HEK293T (cell line): ENCODE results near the gene RAPGEF4.

Experiments
- CTCF ChIA-PET: fragments of 350-600 bp; formaldehyde crosslinking; extraction: SDS; loops from one replicate; lab custom pipeline; 2021; ENCODE audit warnings: antibody characterized with exemption, inconsistent platforms; lab: Yijun Ruan, JAX
- POLR2A ChIA-PET: fragments of 350-600 bp; formaldehyde crosslinking; extraction: SDS; loops from one replicate; lab custom pipeline; 2020; ENCODE audit warnings: antibody characterized with exemption, inconsistent platforms; lab: Yijun Ruan, JAX
- DNase-seq: peaks from one replicate; pipeline ENCODE4 v3.0.0; 2012; ENCODE audit warnings: mixed read lengths; ENCODE audit errors: extremely low spot score
- ARNT ChIP-seq: fragments of 450-650 bp; IDR thresholded peaks from 2 replicates; pipeline ENCODE4 v1.6.1; 2017; ENCODE audit warnings: mild to moderate bottlenecking
- BHLHE40 ChIP-seq: fragments of 450-650 bp; IDR thresholded peaks from 2 replicates; pipeline ENCODE4 v1.6.1; 2016; ENCODE audit warnings: mild to moderate bottlenecking, moderate library complexity, borderline replicate concordance
- CTBP1 ChIP-seq: fragments of 450-650 bp; IDR thresholded peaks from 2 replicates; pipeline ENCODE4 v1.6.1; 2016; ENCODE audit warnings: borderline replicate concordance
- ELF4 ChIP-seq: fragments of 450-650 bp; IDR thresholded peaks from 2 replicates; pipeline ENCODE4 v1.6.1; 2017; ENCODE audit warnings: antibody characterized with exemption
- FOXA1 ChIP-seq: fragments of 450-650 bp; IDR thresholded peaks from 2 replicates; pipeline ENCODE4 v1.6.1; 2016; ENCODE audit warnings: mild to moderate bottlenecking
- FOXK2 ChIP-seq: fragments of 450-650 bp; IDR thresholded peaks from 2 replicates; pipeline ENCODE4 v1.6.1; 2016; ENCODE audit warnings: mild to moderate bottlenecking
- FOXM1 ChIP-seq: fragments of 450-650 bp; IDR thresholded peaks from 2 replicates; pipeline ENCODE4 v1.6.1; 2017; ENCODE audit warnings: mild to moderate bottlenecking, borderline replicate concordance
- HDGF ChIP-seq: fragments of 450-650 bp; IDR thresholded peaks from 2 replicates; pipeline ENCODE4 v1.6.1; 2017; ENCODE audit warnings: antibody characterized with exemption, borderline replicate concordance
- L3MBTL2 ChIP-seq: fragments of 450-650 bp; conservative IDR thresholded peaks from 2 replicates; pipeline ENCODE4 v1.6.1; 2016; ENCODE audit warnings: mild to moderate bottlenecking
- LEF1 ChIP-seq: fragments of 450-650 bp; IDR thresholded peaks from 2 replicates; pipeline ENCODE4 v1.6.1; 2017; ENCODE audit warnings: mild to moderate bottlenecking, borderline replicate concordance
- NFRKB ChIP-seq: fragments of 450-650 bp; IDR thresholded peaks from 2 replicates; pipeline ENCODE4 v1.6.1; 2016; ENCODE audit warnings: mild to moderate bottlenecking, moderate library complexity
- PKNOX1 ChIP-seq: fragments of 450-650 bp; IDR thresholded peaks from 2 replicates; pipeline ENCODE4 v1.6.1; 2016
- SP1 ChIP-seq: fragments of 450-650 bp; IDR thresholded peaks from 2 replicates; pipeline ENCODE4 v1.6.1; 2017
- SUZ12 ChIP-seq: fragments of 450-650 bp; IDR thresholded peaks from 2 replicates; pipeline ENCODE4 v1.6.1; 2016; ENCODE audit warnings: mild to moderate bottlenecking
- TARDBP ChIP-seq: fragments of 450-650 bp; IDR thresholded peaks from 2 replicates; pipeline ENCODE4 v1.6.1; 2016
- ZNF384 ChIP-seq: fragments of 450-650 bp; IDR thresholded peaks from 2 replicates; pipeline ENCODE4 v1.6.1; 2016

The RAPGEF4 gene

DNA sequence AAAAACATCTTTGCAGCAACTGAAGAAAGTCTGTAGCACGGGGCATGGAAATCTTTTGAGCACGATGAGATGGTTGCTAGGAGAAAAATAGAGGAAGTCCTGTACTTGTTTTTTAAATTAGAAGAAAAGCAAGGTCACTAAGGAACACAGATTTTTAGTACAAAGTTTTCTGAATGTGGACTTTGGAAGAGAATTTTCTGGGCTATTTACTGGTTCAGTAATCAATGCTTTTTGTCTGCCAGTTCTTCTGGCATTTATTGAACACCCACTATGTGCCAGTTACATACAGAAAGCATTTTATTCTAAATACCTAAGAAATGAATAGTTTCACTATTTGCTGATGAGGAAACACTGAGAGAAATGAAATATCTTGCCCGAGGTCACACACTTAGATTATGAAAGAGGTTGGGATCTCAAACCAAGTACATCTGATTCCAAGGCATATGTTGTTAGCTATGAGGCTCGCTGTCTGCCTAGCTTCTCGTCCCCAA is 324.4 kb downstream of the RAPGEF4 start:
- ChIA-PET POLR2A (no interaction called here), CTCF (no interaction called here)
- no peak for DNase-seq
- TF ChIP-seq CTBP1 (no peak), ARNT (no peak)

DNA sequence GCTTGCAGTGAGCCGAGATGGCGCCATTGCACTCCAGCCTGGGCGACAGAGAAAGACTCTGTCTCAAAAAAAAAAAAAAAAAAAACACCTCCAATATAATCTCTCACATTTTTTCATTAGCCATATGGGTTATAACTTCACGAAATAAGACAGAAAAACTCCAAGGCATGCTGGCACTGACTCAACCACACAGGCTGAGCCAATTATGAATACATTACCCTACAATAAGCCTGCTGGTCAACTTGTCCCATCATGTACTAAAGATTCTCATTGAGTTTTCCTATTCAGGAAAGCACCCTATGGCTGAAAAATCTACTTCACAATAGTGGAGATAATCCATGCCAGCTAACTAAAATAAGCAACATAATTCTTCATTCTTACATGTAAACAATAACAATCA is 327.2 kb downstream of the RAPGEF4 start:
- POLR2A ChIA-PET: no interaction called here
- TF ChIP-seq L3MBTL2: no peak
- no peak for TF ChIP-seq ELF4
- no peak for TF ChIP-seq FOXK2
- CTCF ChIA-PET: no interaction called here
- no peak for DNase-seq

GRCh38 chr2:173064151-173064805 is 328.6 kb downstream of the RAPGEF4 start:
- POLR2A ChIA-PET: no interaction called here
- TF ChIP-seq ARNT (no peak), ELF4 (no peak), HDGF (no peak), SUZ12 (no peak), FOXA1 (no peak), FOXK2 (no peak), NFRKB (no peak), BHLHE40 (no peak), CTBP1 (no peak), LEF1 (no peak), TARDBP (no peak), FOXM1 (no peak), SP1 (no peak), PKNOX1 (no peak), L3MBTL2 (no peak), ZNF384 (no peak)
- CTCF ChIA-PET: interaction anchor here (0.6 kb wide), 1 partner anchor 9 kb away, joined by 3 read pairs; no protein-coding TSS in a partner anchor
- DNase-seq: no peak

- ChIA-PET POLR2A (no interaction called here), CTCF (no interaction called here)
- no peak for TF ChIP-seq BHLHE40
- TF ChIP-seq FOXA1: no peak
- TF ChIP-seq CTBP1: no peak
- no peak for TF ChIP-seq FOXM1
- no peak for TF ChIP-seq ARNT
- TF ChIP-seq ZNF384: no peak
- no peak for TF ChIP-seq FOXK2
- TF ChIP-seq TARDBP: no peak
- TF ChIP-seq SP1: no peak
- TF ChIP-seq SUZ12: no peak
- no peak for TF ChIP-seq ELF4
- no peak for TF ChIP-seq PKNOX1
- TF ChIP-seq HDGF: no peak
- no peak for DNase-seq
Observed at GRCh38 chr2:173066887-173067676, 331.4 kb downstream of the RAPGEF4 start.

DNA sequence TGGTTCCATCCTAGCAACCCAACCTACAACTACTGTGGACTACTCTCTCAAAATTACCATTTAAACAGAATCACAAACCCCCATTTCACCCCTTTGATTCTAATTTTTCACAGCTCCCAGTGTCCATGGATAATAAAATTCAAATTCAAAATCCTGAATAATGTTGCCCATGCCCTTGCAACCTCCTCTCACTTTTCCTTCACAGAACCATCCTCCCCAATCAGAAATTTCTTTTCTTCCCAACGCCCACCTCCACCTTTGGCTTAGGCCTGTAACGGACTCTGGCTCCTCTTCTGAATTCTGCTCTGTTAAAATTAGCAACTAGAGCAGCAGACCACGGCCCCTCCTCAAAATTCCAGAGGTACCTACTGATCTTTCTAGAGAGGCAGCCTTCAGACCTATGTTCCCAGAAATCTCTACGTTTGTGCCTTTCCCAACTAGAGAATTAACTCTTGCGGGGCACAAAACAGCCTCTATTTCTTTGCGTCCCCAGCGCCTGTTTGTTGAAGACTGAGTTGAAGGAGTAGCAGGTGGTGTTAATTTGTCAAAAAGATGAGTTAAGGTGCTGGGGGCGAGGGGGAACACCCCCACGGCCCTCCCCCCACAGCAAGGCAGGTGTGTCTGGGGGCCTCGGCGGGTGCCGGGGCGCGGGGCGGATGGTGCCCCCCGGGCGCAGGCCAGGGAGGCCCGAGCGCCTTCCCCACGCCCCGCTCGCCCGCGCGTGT is 339.6 kb downstream of the RAPGEF4 start:
- DNase-seq: no peak
- POLR2A ChIA-PET: no interaction called here
- TF ChIP-seq L3MBTL2: 0 out of 2 replicates have a peak, but pooled peaks have one; percentile 18
- no peak for TF ChIP-seq HDGF
- CTCF ChIA-PET: interaction anchor here (0.8 to 0.9 kb wide), 2 partner anchors 16 to 135 kb away, joined by 3 to 10 read pairs; no protein-coding TSS in a partner anchor

DNA sequence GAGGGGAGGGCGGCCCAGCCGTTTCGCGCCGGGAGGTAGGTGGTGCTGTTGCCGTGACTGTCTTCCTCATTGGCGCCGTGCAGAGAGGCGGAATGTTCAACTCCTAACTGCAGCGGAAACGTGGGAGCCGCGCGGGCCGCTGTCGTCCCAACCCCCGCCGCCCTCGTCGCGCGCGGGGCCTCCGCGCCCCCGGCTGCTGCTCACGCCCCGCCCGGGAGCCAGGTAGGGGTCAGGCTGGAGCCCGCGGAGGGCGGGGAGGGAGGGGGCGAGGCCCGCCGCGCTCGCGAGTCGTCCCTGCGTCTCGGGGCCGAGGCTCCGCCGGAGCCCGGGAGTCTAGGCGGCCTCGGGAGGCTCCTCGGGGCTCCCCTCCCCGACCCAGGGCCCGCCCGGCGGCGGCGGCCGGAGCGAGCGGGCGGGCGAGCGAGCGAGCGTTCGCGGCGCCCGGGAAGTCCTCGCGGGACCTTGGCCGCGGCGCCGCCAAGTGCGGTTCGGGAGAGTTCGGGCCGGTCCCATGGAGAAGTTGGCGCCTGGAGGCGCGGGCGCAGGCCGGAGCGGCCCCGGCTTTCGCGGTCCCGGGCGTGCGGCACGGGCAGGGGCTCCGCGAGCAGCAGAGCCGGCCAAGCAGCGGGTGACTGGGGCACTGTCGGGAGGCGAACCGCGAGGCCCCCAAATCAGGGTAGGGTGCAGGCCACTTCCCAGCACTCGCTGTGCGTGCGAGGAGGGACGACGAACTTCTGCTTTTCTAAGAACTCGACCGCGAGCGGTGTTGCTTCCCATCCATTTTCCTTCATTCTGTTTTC is 340.3 kb downstream of the RAPGEF4 start, which contains the start of gene MAP3K20:
TSS of gene MAP3K20 (plus strand) at position 66 of the 800 bp plus-strand sequence. CDS start 15,186 bp downstream, outside the sequence.
- ChIA-PET POLR2A (no interaction called here), CTCF (interaction anchor here (0.9 kb wide), 1 partner anchor 150 kb away, joined by 3 read pairs; no protein-coding TSS in a partner anchor)
- TF ChIP-seq LEF1 (0 out of 2 replicates have a peak, but pooled peaks have one; percentile 71), CTBP1 (no peak)
- peak; percentile 57 for DNase-seq
